ENCODE data around the gene FOXL1. TPM values are rescaled to one million over a fixed set of nuclear protein-coding genes. Genes with fewer than 3 reads are reported as not detected.

FOXL1 gene
- total and polyA plus RNA-seq, 9 of the 15 experiments (the other 6 are each of a cell fraction or from before 2014, with no cell fraction given), result not detected

DNA sequence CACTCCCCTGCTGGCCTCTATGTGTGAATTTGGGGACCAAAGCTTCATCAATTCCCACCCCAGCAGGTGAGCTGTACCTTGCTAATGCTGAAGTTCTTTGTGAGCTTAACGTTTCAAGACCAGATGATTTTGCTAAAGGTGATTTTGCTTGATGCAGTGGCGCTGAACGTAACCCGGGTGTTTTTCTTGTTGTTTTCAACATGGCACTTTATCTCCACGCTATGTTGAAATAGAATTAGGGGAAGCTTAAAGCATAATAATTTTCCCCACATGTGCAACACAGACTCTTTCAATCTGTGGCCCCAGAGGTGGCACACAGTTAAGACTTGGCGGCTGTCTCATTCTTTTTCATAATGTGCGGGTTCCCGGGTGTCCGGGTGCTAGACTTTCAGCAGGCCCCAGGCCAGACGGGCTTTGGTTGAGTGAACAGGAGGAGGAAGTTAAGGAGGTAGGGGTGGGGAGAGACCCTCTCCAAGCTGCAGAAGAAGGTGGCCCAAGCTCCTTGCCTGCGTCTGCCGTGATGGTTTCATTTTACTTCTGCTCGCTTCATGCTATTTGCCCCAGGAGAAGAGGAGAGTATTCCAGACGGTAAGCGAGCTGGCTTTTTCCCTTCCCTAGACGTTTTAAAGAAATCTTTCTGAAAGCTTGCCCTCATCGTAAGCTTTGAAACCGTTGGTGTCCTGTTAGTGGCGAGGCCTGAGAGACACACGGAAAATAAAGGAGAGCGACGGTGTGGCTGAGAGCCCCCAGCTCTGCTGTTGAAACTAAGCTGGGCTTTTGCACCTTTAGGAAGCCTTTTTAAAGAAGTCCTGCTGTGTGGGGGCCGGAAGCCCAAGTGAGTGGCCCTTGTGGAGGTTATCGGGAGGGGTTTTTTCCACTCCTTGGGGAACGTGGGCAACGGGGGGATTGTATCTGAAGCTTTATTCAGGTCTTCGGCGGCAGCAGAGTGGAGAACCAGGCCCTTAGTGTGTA is 7.5 kb upstream of the FOXL1 start:
- in situ Hi-C loops (cut with MboI), result loop anchor here (25.0 kb wide), 1 partner anchor 1066 kb away; no protein-coding TSS in a partner anchor
- H3K27me3 ChIP-seq (ENCODE audit: control insufficient read depth in 2 of 2, insufficient read depth in 2 of 2, low read length in 2 of 2), result peaks cover 29 to 56% of the 10 kb centered on the region in 2 experiments
- FAIRE-seq (no peak), ATAC-seq (no peak), DNase-seq (ENCODE audit: extremely low read depth in 1 of 4, low spot score in 3 of 4) (no peak)
- no peak overlapping the region for H3K9ac ChIP-seq (ENCODE audit: insufficient read depth in 1 of 2, low read depth in 2 of 2, low read length in 2 of 2)
- H4K20me1 ChIP-seq (replicated peaks; ENCODE audit: control insufficient read depth, insufficient read depth, low read length), result peaks cover 4% of the 10 kb centered on the region
- no peaks in the 10 kb centered on the region for H3K79me2 ChIP-seq (ENCODE audit: control insufficient read depth, insufficient read depth, low read length)
- no peaks in the 10 kb centered on the region for H3K36me3 ChIP-seq (ENCODE audit: control insufficient read depth, insufficient read depth, low read length)
- H3K4me1 ChIP-seq (replicated peaks in 1 of 2; ENCODE audit: control insufficient read depth in 2 of 2, insufficient read depth in 2 of 2, low read length in 2 of 2), result peaks cover 0 to 9% of the 10 kb centered on the region in 2 experiments; a peak in 2 of 5 replicates
- no peak overlapping the region for H2AFZ ChIP-seq (ENCODE audit: low read depth, low read length)
- POLR2A ChIA-PET, result interaction anchor here (0.6 kb wide), 1 partner anchor 529 kb away, joined by 3 read pairs; no protein-coding TSS in a partner anchor
- no peaks in the 10 kb centered on the region for H3K9me1 ChIP-seq (ENCODE audit: control insufficient read depth, insufficient read depth, low read length)
- 8% methylated on average over 28 of the region's 28 CpGs for WGBS (ENCODE audit: insufficient coverage, low coverage, missing lambda C conversion rate)
- no peak overlapping the region for H3K4me2 ChIP-seq (ENCODE audit: insufficient read depth, low read length)
- no peaks in the 10 kb centered on the region for H3K9me3 ChIP-seq (replicated peaks; ENCODE audit: control insufficient read depth, insufficient read depth, low read depth, low read length)
- H3K27ac ChIP-seq (ENCODE audit: extremely low read depth, low read depth, low read length), result no peak overlapping the region
- intact Hi-C loops (cut with micrococcal nuclease), result no loop called here
- CTCF ChIA-PET (ENCODE audit: low intra/inter-chr PET ratio), result no interaction called here
- no TSS peak for BruUV-seq (replicated peaks)
- no peak overlapping the region for H3K4me3 ChIP-seq
- TF ChIP-seq PHF20 (IDR thresholded peaks at IDR 0.05; ENCODE audit: partially characterized antibody), result no peak
- TF ChIP-seq ZNF175 (CRISPR knock-in tag; IDR thresholded peaks at IDR 0.05; ENCODE audit: low read depth), result no peak
- TF ChIP-seq BRF1 (IDR thresholded peaks at IDR 0.05; ENCODE audit: borderline replicate concordance, extremely low read depth, insufficient read length), result no peak
- TF ChIP-seq HDAC1 (IDR thresholded peaks at IDR 0.05), result no peak
- no peak for TF ChIP-seq ZNF57 (CRISPR knock-in tag; IDR thresholded peaks at IDR 0.05)
- no peak for TF ChIP-seq THRAP3 (IDR thresholded peaks at IDR 0.05; ENCODE audit: borderline replicate concordance)
- TF ChIP-seq ZFP1 (CRISPR knock-in tag; IDR thresholded peaks at IDR 0.05), result no peak
- TF ChIP-seq CHD7 (IDR thresholded peaks at IDR 0.05; ENCODE audit: low read depth, low read length), result no peak
- no peak for TF ChIP-seq POLR2AphosphoS5 (IDR thresholded peaks at IDR 0.05; ENCODE audit: control insufficient read depth, insufficient read depth, low read depth, low read length)
- no peak for TF ChIP-seq U2AF1 (optimal IDR thresholded peaks at IDR 0.05; ENCODE audit: low read depth, low read length)

All from K562 (cell line).